Panc1 (cell line): ENCODE results near the gene CDKAL1. TPM values are rescaled to one million over a fixed set of nuclear protein-coding genes. Genes with fewer than 3 reads are reported as not detected.

Experiments used
- ATAC-seq: fragments of 200-7000 bp; cut with Tn5 transposase; 2 replicates; pipeline ENCODE4 v1.9.1; 2020; ENCODE audit warnings: mild to moderate bottlenecking, moderate library complexity
- BruUV-seq: library from RNA; stranded (reverse); fragments of 400-500 nt; replicated peaks from 2 replicates; lab custom pipeline; 2021; lab: Mats Ljungman, UMichigan
- CTCF ChIA-PET: fragments of 300-600 bp; sonication (Branson Sonifier 250); formaldehyde crosslinking; loops from one replicate; lab custom pipeline; 2022; ENCODE audit warnings: antibody characterized with exemption; lab: Charles Lee
- POLR2A ChIA-PET: fragments of 300-600 bp; sonication (Branson Sonifier 250); formaldehyde crosslinking; loops from one replicate; lab custom pipeline; 2022; ENCODE audit warnings: antibody characterized with exemption; lab: Charles Lee
- DNase-seq: peaks from one replicate; pipeline ENCODE4 v3.0.0-alpha.2; 2010; ENCODE audit warnings: low read depth, low spot score
- H3K27ac ChIP-seq: 2 replicates; pipeline ENCODE4 v1.5.1; 2011; ENCODE audit warnings: mild to moderate bottlenecking, low read length, inconsistent platforms
- H3K27me3 ChIP-seq: fragments of 200-500 bp; sonication (Bioruptor generic); 2 replicates; pipeline ENCODE4 v1.6.0; 2014; ENCODE audit warnings: low read length, inconsistent platforms; ENCODE audit not compliant: control insufficient read depth, insufficient read depth
- H3K36me3 ChIP-seq: fragments of 200-500 bp; sonication (Bioruptor generic); 2 replicates; pipeline ENCODE4 v1.5.1; 2014; ENCODE audit warnings: inconsistent platforms, mild to moderate bottlenecking, low read length, moderate library complexity; ENCODE audit not compliant: control insufficient read depth, insufficient read depth
- H3K4me1 ChIP-seq: 2 replicates; pipeline ENCODE4 v1.5.1; 2011; ENCODE audit warnings: inconsistent platforms, mild to moderate bottlenecking, low read length, moderate library complexity; ENCODE audit not compliant: control insufficient read depth, insufficient read depth
- H3K4me3 ChIP-seq, 2 experiments: 2 replicates each; pipeline ENCODE4 v1.5.1; 2011 to 2012; ENCODE audit warnings: low read depth in 2 of 2, low read length in 2 of 2, mild to moderate bottlenecking in 2 of 2, inconsistent platforms in 1 of 2, moderate library complexity in 1 of 2
- H3K9me3 ChIP-seq: fragments of 200-500 bp; sonication (Bioruptor generic); 2 replicates; pipeline ENCODE4 v1.5.1; 2014; ENCODE audit warnings: low read depth, mild to moderate bottlenecking, inconsistent platforms, low read length, moderate library complexity; ENCODE audit not compliant: control insufficient read depth, insufficient read depth
- POLR2AphosphoS5 ChIP-seq: IDR thresholded peaks from 2 replicates; pipeline ENCODE4 v1.6.1; 2012; ENCODE audit warnings: mild to moderate bottlenecking, low read depth, low read length, moderate library complexity
- SIN3A ChIP-seq: IDR thresholded peaks from 2 replicates; pipeline ENCODE4 v1.6.1; 2012; ENCODE audit warnings: low read depth, mild to moderate bottlenecking, low read length, moderate library complexity, borderline replicate concordance; ENCODE audit not compliant: insufficient read depth
- TCF7L2 ChIP-seq: IDR thresholded peaks from 2 replicates; pipeline ENCODE4 v1.6.1; 2011; ENCODE audit warnings: mild to moderate bottlenecking, low read depth, low read length, inconsistent platforms
- in situ Hi-C: cut with HindIII; loops from 2 replicates; pipeline ENCODE4 v1.10.0; 2016; ENCODE audit warnings: low sequenced_read_pairs, low pct_unique_long_range_greater_than_20kb
- intact Hi-C: fragments of 100-400 bp; cut with micrococcal nuclease; formaldehyde crosslinking; loops from one replicate; pipeline ENCODE4 v1.10.0; 2022; ENCODE audit not compliant: unreplicated experiment
- total RNA-seq: library from RNA; stranded (reverse); gene quantifications from one replicate; pipeline ENCODE4 v1.2.1, GENCODE V29; 2021; ENCODE audit not compliant: unreplicated experiment
- TF ChIP-seq, protein P1 (sequence below), 2 experiments: IDR thresholded peaks; 2 replicates each; pipeline ENCODE4 v1.6.1; 2011 to 2012; ENCODE audit warnings: low read depth in 2 of 2, control low read depth in 1 of 2, low read length in 1 of 2, mild to moderate bottlenecking in 1 of 2, moderate library complexity in 1 of 2; ENCODE audit not compliant: insufficient read depth in 1 of 2
- TF ChIP-seq, protein P2 (sequence below): fragments of 450-650 bp; IDR thresholded peaks from 2 replicates; pipeline ENCODE4 v1.5.1; 2017; ENCODE audit warnings: mild to moderate bottlenecking

CDKAL1 gene
- total RNA-seq, 1 experiment from 2014 or later: 14.5 TPM

DNA sequence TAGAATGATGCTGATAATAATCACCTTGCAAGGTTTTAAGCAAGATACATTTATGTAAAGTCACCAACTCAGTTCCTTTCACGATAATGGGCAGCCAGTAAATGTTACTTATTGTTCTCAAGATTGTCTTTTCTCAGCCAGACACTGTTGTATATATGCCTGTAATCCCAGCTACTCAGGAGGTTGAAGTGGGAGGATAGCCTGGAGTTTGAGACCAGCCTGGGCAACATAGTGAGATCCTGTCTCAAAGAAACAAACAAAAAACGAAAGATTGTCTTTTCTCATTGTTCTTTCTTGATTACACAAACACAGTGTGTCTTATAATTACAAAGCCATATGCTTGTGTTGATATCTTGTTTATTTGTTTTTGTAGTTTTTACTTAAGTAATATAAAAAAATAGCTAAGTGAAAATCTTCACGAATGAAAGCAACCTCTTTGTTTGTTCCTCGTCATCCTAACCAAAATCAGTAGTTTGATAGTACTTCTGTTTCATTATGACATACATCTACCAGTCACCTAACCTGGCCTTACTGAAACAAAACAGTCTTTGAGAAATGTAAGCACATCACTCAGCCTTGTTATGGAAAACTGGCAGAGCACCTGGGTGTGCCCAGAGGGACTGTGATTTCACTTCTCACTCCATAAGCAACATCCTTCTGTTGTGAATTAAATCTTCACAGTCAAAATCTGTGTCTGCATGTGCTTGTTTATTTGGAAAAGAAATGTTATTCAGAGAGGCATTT lies 623.1 kb downstream of the CDKAL1 start:
- ChIA-PET CTCF (no interaction called here), POLR2A (no interaction called here)
- Histone ChIP-seq H3K9me3 (no peaks in the 10 kb centered on the region), H3K36me3 (no peaks in the 10 kb centered on the region), H3K4me1 (no peaks in the 10 kb centered on the region), H3K27me3 (no peaks in the 10 kb centered on the region), H3K4me3 (no peak overlapping the region), H3K27ac (no peak overlapping the region)
- no peak for ATAC-seq
- intact Hi-C loops (no loop called here), in situ Hi-C loops (no loop called here)
- TF ChIP-seq, protein P1, sequence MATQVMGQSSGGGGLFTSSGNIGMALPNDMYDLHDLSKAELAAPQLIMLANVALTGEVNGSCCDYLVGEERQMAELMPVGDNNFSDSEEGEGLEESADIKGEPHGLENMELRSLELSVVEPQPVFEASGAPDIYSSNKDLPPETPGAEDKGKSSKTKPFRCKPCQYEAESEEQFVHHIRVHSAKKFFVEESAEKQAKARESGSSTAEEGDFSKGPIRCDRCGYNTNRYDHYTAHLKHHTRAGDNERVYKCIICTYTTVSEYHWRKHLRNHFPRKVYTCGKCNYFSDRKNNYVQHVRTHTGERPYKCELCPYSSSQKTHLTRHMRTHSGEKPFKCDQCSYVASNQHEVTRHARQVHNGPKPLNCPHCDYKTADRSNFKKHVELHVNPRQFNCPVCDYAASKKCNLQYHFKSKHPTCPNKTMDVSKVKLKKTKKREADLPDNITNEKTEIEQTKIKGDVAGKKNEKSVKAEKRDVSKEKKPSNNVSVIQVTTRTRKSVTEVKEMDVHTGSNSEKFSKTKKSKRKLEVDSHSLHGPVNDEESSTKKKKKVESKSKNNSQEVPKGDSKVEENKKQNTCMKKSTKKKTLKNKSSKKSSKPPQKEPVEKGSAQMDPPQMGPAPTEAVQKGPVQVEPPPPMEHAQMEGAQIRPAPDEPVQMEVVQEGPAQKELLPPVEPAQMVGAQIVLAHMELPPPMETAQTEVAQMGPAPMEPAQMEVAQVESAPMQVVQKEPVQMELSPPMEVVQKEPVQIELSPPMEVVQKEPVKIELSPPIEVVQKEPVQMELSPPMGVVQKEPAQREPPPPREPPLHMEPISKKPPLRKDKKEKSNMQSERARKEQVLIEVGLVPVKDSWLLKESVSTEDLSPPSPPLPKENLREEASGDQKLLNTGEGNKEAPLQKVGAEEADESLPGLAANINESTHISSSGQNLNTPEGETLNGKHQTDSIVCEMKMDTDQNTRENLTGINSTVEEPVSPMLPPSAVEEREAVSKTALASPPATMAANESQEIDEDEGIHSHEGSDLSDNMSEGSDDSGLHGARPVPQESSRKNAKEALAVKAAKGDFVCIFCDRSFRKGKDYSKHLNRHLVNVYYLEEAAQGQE (IDR thresholded peaks at IDR 0.05; ENCODE audit: insufficient read depth in 1 of 2, low read depth in 2 of 2, low read length in 1 of 2): no peak
- TF ChIP-seq TCF7L2 (no peak), SIN3A (no peak), POLR2AphosphoS5 (no peak)
- TF ChIP-seq, protein P2, sequence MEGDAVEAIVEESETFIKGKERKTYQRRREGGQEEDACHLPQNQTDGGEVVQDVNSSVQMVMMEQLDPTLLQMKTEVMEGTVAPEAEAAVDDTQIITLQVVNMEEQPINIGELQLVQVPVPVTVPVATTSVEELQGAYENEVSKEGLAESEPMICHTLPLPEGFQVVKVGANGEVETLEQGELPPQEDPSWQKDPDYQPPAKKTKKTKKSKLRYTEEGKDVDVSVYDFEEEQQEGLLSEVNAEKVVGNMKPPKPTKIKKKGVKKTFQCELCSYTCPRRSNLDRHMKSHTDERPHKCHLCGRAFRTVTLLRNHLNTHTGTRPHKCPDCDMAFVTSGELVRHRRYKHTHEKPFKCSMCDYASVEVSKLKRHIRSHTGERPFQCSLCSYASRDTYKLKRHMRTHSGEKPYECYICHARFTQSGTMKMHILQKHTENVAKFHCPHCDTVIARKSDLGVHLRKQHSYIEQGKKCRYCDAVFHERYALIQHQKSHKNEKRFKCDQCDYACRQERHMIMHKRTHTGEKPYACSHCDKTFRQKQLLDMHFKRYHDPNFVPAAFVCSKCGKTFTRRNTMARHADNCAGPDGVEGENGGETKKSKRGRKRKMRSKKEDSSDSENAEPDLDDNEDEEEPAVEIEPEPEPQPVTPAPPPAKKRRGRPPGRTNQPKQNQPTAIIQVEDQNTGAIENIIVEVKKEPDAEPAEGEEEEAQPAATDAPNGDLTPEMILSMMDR: no peak
- DNase-seq: no peak
- no TSS peak for BruUV-seq

- intact Hi-C loops: no loop called here
- Histone ChIP-seq H3K4me1 (no peaks in the 10 kb centered on the region), H3K4me3 (no peak overlapping the region), H3K9me3 (no peaks in the 10 kb centered on the region), H3K36me3 (no peaks in the 10 kb centered on the region), H3K27ac (no peak overlapping the region), H3K27me3 (no peaks in the 10 kb centered on the region)
- no peak for TF ChIP-seq SIN3A
- TF ChIP-seq TCF7L2: no peak
- TF ChIP-seq, protein P2: no peak
- TF ChIP-seq, protein P1 (IDR thresholded peaks at IDR 0.05; ENCODE audit: insufficient read depth in 1 of 2, low read depth in 2 of 2, low read length in 1 of 2): no peak
- TF ChIP-seq POLR2AphosphoS5: no peak
- no TSS peak for BruUV-seq
- DNase-seq (no peak), ATAC-seq (no peak)
- in situ Hi-C loops: no loop called here
- CTCF ChIA-PET: no interaction called here
- POLR2A ChIA-PET: no interaction called here
These were observed 623.9 kb downstream of the CDKAL1 start for GRCh38 chr6:21158149-21158548.
